Fibroblast of villous mesenchyme (primary cell): ENCODE data around the gene AIG1. TPM values are rescaled to one million over a fixed set of nuclear protein-coding genes. Genes with fewer than 3 reads are reported as not detected.

ENCODE experiments used
- DNase-seq: peaks from one replicate; pipeline ENCODE4 v3.0.0-alpha.2; 2010; ENCODE audit warnings: low read depth
- H3K4me3 ChIP-seq: 2 replicates; pipeline ENCODE4 v1.5.1; 2011; ENCODE audit warnings: low read depth, mild to moderate bottlenecking, low read length
- total RNA-seq: library from RNA; depleted of rRNA; stranded (reverse); fragments of >200 nt; gene quantifications from 2 replicates; pipeline ENCODE4 v1.2.3, GENCODE V29; 2012
- TF ChIP-seq, protein P1 (sequence below): IDR thresholded peaks from 2 replicates; pipeline ENCODE4 v1.5.1; 2012; ENCODE audit warnings: low read depth, mild to moderate bottlenecking, low read length; ENCODE audit not compliant: insufficient read depth

AIG1 gene
- total RNA-seq, 1 donor = 44.9 TPM

DNA sequence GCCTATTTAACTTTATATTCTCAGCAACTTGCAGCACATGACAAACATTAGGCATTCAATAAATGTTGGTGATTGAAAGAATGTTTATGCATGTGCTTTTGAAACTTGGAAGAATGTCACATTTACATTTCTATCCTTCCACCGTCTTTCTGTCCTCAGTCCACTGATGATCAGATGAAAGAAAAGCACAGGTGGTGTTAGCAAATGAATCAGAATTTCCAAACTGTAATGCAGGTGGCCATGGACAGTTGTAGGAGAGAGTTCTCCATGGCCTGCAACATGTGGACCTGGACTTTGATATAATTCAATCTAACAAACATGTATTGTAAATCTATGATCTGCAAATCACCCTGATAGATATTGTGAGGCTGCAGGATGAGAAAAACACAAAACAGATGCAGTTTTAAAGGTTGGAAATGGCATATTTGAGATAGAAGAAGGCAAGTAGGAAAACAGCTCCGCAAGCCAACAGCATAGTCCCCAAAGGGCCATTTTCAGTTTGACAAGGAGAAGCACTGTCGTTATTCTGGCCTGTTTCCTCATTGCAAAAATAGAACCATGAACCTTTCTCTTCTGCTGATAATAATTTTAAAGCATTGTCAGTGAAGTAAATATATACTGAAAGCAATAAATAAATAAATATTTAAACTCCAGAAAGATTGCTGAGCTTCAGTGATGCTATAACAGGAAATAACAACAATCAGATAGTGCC, 119.4 kb downstream of the AIG1 start:
- no peak overlapping the region for H3K4me3 ChIP-seq
- no peak for DNase-seq
- TF ChIP-seq, protein P1, sequence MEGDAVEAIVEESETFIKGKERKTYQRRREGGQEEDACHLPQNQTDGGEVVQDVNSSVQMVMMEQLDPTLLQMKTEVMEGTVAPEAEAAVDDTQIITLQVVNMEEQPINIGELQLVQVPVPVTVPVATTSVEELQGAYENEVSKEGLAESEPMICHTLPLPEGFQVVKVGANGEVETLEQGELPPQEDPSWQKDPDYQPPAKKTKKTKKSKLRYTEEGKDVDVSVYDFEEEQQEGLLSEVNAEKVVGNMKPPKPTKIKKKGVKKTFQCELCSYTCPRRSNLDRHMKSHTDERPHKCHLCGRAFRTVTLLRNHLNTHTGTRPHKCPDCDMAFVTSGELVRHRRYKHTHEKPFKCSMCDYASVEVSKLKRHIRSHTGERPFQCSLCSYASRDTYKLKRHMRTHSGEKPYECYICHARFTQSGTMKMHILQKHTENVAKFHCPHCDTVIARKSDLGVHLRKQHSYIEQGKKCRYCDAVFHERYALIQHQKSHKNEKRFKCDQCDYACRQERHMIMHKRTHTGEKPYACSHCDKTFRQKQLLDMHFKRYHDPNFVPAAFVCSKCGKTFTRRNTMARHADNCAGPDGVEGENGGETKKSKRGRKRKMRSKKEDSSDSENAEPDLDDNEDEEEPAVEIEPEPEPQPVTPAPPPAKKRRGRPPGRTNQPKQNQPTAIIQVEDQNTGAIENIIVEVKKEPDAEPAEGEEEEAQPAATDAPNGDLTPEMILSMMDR = no peak

DNA sequence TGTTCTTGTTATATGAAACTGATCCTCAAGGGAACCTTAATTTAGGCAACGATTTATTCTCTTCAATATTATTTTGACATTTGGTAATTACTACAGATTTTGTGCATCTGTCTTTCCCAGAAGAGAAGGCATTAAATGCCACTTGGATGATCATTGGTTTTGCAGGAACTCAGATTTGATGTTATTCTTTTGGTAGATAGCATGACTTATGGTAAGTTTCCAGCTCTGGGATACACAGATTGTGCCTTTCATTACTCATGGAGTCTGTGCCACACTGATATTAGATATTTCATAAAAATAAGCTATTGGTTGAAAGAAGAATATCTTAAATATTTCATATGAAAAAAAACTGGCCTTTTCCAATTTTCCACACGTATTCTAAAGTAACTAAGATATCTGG, 120.1 kb downstream of the AIG1 start:
- no peak for DNase-seq
- TF ChIP-seq, protein P1 = no peak
- H3K4me3 ChIP-seq = no peak overlapping the region

DNA sequence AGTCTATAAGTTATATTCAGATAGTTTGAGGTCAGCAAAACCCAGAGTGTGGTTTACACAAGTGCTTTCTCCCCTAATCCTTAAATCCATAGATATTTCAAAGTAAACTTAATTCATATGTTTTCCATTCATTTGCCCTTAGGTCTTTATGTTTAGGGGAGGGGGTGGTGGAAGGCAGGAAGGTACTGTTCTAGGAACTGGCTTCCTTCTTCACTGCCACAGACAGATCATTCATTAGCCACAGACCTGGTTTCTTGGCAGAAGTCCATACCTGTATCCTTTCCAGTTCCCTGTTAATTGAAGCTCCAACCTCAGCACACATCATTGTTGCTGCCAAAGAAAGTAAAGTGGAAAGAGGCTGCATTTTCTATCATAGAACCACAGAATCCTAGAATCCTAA, 123.0 kb downstream of the AIG1 start:
- H3K4me3 ChIP-seq = no peak overlapping the region
- TF ChIP-seq, protein P1 = no peak
- no peak for DNase-seq

DNA sequence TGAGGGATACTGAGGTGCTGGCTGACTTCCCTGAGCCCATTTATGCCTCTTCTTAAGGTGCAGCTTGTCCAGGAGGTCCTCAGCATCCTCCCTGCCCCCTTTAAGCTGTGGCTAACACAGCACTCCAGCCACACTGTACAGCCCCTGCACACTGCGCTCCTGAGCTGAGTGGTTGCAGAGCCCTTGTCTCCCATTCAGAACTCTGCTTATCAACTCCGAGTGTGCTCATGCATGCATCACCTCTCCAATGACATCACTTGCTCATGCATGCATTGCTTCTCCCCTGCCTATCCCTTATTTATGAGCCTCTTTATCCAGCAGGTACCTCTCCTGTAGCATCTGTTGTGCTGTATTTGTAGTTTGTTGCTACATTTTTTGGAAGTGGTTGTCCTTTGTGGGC, 124.6 kb downstream of the AIG1 start:
- no peak for DNase-seq
- TF ChIP-seq, protein P1 = no peak
- H3K4me3 ChIP-seq = no peak overlapping the region

DNA sequence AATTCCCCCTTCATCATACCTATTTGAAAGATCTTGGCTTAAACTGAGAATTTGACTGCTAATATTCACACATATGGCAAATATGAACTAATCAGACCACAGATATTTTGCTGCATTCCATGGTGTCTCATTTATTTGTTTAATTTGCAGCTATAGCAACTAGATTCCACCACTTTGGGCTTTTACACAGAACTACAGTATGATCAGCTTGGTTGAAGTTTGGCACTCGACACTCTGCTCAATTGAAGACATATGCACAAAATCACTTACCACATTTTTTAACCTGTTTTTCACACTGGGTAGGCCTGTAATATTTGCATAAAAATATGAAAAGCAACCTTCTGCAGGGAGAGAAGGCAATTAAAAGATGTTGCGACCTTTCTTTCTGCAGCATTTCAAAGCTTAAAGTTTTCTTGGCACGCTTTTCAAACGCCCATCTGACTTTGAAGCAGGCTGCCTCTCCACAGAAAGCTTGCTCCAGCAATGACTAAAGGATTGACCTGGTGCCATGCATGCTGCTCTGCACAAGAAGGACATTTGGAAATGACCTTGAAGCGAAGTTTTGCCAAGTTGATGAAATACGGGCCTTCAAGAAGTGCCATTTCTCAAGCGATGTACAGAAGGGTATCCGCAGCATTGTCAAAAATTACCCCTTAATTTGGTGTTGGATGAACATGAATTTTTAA, 126.7 kb downstream of the AIG1 start:
- DNase-seq = peak; percentile 48
- no peak overlapping the region for H3K4me3 ChIP-seq
- TF ChIP-seq, protein P1 = no peak

DNA sequence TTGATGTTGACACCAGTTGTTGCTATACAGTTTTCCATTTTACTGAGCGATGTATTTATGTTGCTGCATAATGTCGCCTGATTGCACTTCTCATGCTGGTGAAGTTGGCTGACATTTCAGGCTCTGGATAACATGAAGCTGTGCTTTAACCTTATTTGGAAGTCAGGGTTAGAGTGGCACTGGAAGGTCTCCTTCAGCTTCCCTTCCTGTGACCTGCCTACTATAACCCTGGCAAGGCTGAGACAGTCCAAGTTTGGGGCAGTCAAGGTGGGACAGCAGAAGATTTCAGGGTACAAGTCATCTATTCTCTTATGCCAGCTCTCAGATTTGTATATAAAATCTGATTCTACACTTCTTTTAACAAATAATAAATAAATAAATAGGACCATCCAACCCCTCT, 127.6 kb downstream of the AIG1 start:
- TF ChIP-seq, protein P1 = no peak
- no peak overlapping the region for H3K4me3 ChIP-seq
- no peak for DNase-seq

DNA sequence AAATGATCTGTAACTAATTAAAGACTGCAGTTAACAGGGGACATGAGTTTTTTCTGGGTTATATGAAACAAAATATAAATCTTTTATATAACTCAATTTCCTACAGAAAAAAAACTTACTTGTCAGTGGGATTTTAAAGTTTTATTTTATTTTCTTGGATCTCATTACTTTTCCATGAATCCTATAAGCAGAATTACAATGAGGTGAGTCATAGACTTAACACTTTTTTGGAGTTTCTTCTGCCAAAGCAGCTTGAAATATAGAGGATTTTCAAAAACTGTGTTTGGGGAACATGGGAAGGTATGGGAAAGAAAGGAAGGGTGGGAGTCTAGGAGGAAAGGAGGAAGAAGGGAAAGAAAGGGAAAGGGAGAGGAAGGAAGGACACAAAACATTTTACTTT, 130.7 kb downstream of the AIG1 start:
- no peak overlapping the region for H3K4me3 ChIP-seq
- TF ChIP-seq, protein P1 = no peak
- no peak for DNase-seq
